ENCODE results near the gene GDI2. TPM values are rescaled to one million over a fixed set of nuclear protein-coding genes. Genes with fewer than 3 reads are reported as not detected.

The GDI2 gene
- total and polyA plus RNA-seq, 4 donors, result 64.2 to 300 (median 164) TPM

- WGBS, 2 donors, result 84 to 94% methylated on average over 3 of the region's 3 CpGs
- no peaks in the 10 kb centered on the region for H3K27me3 ChIP-seq (ENCODE audit: control insufficient read depth in 3 of 3, insufficient read depth in 3 of 3, low read length in 2 of 3)
- H3K9ac ChIP-seq (ENCODE audit: insufficient read depth in 1 of 2, low read length in 2 of 2), result no peak overlapping the region
- H3K4me1 ChIP-seq (ENCODE audit: control insufficient read depth in 5 of 5, insufficient read depth in 5 of 5, low read length in 5 of 5), result peaks cover 0 to 2% (median 0%) of the 10 kb centered on the region in 5 donors
- peaks cover 7 to 20% (median 18%) of the 10 kb centered on the region in 4 donors for H3K36me3 ChIP-seq (ENCODE audit: control insufficient read depth in 4 of 4, insufficient read depth in 4 of 4, low read length in 4 of 4)
- H3K4me3 ChIP-seq, result no peak overlapping the region
- no peaks in the 10 kb centered on the region for H3K9me3 ChIP-seq (ENCODE audit: control insufficient read depth in 4 of 4, insufficient read depth in 3 of 4, low read length in 3 of 4)
- H3K27ac ChIP-seq (ENCODE audit: low read depth in 1 of 2, low read length in 1 of 2), result no peak overlapping the region
- DNase-seq (no peak), ATAC-seq (ENCODE audit: insufficient read depth, low FRiP score) (no peak)
- TF ChIP-seq, protein P1, sequence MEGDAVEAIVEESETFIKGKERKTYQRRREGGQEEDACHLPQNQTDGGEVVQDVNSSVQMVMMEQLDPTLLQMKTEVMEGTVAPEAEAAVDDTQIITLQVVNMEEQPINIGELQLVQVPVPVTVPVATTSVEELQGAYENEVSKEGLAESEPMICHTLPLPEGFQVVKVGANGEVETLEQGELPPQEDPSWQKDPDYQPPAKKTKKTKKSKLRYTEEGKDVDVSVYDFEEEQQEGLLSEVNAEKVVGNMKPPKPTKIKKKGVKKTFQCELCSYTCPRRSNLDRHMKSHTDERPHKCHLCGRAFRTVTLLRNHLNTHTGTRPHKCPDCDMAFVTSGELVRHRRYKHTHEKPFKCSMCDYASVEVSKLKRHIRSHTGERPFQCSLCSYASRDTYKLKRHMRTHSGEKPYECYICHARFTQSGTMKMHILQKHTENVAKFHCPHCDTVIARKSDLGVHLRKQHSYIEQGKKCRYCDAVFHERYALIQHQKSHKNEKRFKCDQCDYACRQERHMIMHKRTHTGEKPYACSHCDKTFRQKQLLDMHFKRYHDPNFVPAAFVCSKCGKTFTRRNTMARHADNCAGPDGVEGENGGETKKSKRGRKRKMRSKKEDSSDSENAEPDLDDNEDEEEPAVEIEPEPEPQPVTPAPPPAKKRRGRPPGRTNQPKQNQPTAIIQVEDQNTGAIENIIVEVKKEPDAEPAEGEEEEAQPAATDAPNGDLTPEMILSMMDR (IDR thresholded peaks at IDR 0.05; ENCODE audit: control extremely low read depth, extremely low read depth), result no peak
Measured at GRCh38 chr10:5800782-5801181, 12.5 kb downstream of the GDI2 start.

DNA sequence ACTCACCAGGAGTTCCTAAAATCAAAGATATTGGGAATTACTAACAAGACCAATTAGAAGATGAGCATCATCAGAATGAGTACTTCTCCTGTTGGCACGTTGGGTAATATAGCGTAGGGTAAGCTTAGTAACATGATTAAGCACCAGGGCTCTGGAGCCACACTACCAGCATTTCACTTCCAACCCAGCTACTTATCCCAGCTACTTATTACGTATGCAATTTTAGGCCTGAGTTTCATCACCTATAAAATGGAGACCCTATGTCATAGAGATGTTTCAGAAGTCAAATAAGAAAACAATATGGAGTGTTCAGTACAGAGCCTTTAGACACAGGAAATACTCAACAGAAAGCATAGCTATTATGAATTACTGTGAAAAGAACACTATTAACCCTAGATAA, 19.0 kb downstream of the GDI2 start:
- no peak overlapping the region for H3K9ac ChIP-seq (ENCODE audit: insufficient read depth in 1 of 2, low read length in 2 of 2)
- H3K9me3 ChIP-seq (ENCODE audit: control insufficient read depth in 4 of 4, insufficient read depth in 3 of 4, low read length in 3 of 4), result no peaks in the 10 kb centered on the region
- H3K36me3 ChIP-seq (ENCODE audit: control insufficient read depth in 4 of 4, insufficient read depth in 4 of 4, low read length in 4 of 4), result peaks cover 19 to 46% (median 37%) of the 10 kb centered on the region in 4 donors
- no peak for DNase-seq
- no peaks in the 10 kb centered on the region for H3K4me1 ChIP-seq (ENCODE audit: control insufficient read depth in 5 of 5, insufficient read depth in 5 of 5, low read length in 5 of 5)
- 70 to 95% methylated on average over 3 of the region's 3 CpGs for WGBS, 2 donors
- no peak for ATAC-seq (ENCODE audit: insufficient read depth, low FRiP score)
- H3K27me3 ChIP-seq (ENCODE audit: control insufficient read depth in 3 of 3, insufficient read depth in 3 of 3, low read length in 2 of 3), result no peaks in the 10 kb centered on the region
- H3K27ac ChIP-seq (ENCODE audit: low read depth in 1 of 2, low read length in 1 of 2), result no peak overlapping the region
- no peak overlapping the region for H3K4me3 ChIP-seq
- TF ChIP-seq, protein P1 (IDR thresholded peaks at IDR 0.05; ENCODE audit: control extremely low read depth, extremely low read depth), result no peak

GRCh38 chr10:5789626-5790025, 23.6 kb downstream of the GDI2 start:
- Histone ChIP-seq H3K4me1 (ENCODE audit: control insufficient read depth in 5 of 5, insufficient read depth in 5 of 5, low read length in 5 of 5) (no peaks in the 10 kb centered on the region), H3K36me3 (ENCODE audit: control insufficient read depth in 4 of 4, insufficient read depth in 4 of 4, low read length in 4 of 4) (peaks cover 17 to 56% (median 37%) of the 10 kb centered on the region in 4 donors), H3K27me3 (ENCODE audit: control insufficient read depth in 3 of 3, insufficient read depth in 3 of 3, low read length in 2 of 3) (no peaks in the 10 kb centered on the region), H3K27ac (ENCODE audit: low read depth in 1 of 2, low read length in 1 of 2) (no peak overlapping the region), H3K9me3 (ENCODE audit: control insufficient read depth in 4 of 4, insufficient read depth in 3 of 4, low read length in 3 of 4) (no peaks in the 10 kb centered on the region), H3K9ac (ENCODE audit: insufficient read depth in 1 of 2, low read length in 2 of 2) (no peak overlapping the region), H3K4me3 (no peak overlapping the region)
- WGBS, 2 donors, result 80 to 87% methylated on average over 2 of the region's 2 CpGs
- DNase-seq (no peak), ATAC-seq (ENCODE audit: insufficient read depth, low FRiP score) (no peak)
- TF ChIP-seq, protein P1 (IDR thresholded peaks at IDR 0.05; ENCODE audit: control extremely low read depth, extremely low read depth), result no peak

DNA sequence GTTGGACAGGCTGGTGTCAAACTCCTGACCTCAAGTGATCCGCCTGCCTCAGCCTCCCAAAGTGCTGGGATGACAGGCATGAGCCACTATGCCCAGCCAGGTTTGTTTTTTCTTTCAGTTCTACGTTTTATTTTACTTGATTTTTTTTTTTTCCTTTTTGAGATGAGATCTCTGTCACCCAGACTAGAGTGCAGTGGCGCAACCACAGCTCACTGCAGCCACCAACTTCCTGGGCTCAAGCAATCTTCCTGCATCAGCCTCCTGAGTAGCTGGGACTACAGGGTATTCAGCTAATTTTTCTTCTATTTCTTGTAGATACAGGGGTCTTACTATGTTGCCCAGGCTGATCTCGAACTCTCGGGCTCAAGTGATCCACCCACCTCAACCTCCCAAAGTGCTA, 24.3 kb downstream of the GDI2 start:
- Histone ChIP-seq H3K27me3 (ENCODE audit: control insufficient read depth in 3 of 3, insufficient read depth in 3 of 3, low read length in 2 of 3) (no peaks in the 10 kb centered on the region), H3K9ac (ENCODE audit: insufficient read depth in 1 of 2, low read length in 2 of 2) (no peak overlapping the region), H3K9me3 (ENCODE audit: control insufficient read depth in 4 of 4, insufficient read depth in 3 of 4, low read length in 3 of 4) (no peaks in the 10 kb centered on the region), H3K36me3 (ENCODE audit: control insufficient read depth in 4 of 4, insufficient read depth in 4 of 4, low read length in 4 of 4) (peaks cover 22 to 62% (median 41%) of the 10 kb centered on the region in 4 donors), H3K4me1 (ENCODE audit: control insufficient read depth in 5 of 5, insufficient read depth in 5 of 5, low read length in 5 of 5) (no peaks in the 10 kb centered on the region), H3K27ac (ENCODE audit: low read depth in 1 of 2, low read length in 1 of 2) (no peak overlapping the region), H3K4me3 (no peak overlapping the region)
- DNase-seq (no peak), ATAC-seq (ENCODE audit: insufficient read depth, low FRiP score) (no peak)
- WGBS, 2 donors, result 76 to 78% methylated on average over 5 of the region's 5 CpGs
- TF ChIP-seq, protein P1 (IDR thresholded peaks at IDR 0.05; ENCODE audit: control extremely low read depth, extremely low read depth), result no peak
